Endothelial cell of umbilical vein (primary cell): ENCODE data around the gene B4GALNT4. TPM values are rescaled to one million over a fixed set of nuclear protein-coding genes. Genes with fewer than 3 reads are reported as not detected.

Source experiments
- BruUV-seq: library from RNA; stranded (reverse); fragments of 400-500 nt; replicated peaks from 2 replicates; lab custom pipeline; 2021; lab: Mats Ljungman, UMichigan
- CTCF ChIA-PET: fragments of 300-600, 350-600 bp; sonication (Branson Sonifier 250); formaldehyde crosslinking; loops from one replicate; lab custom pipeline; 2021; ENCODE audit warnings: antibody characterized with exemption, inconsistent platforms; lab: Charles Lee
- POLR2A ChIA-PET: fragments of 300-600, 350-600 bp; sonication (Branson Sonifier 250); formaldehyde crosslinking; loops from one replicate; lab custom pipeline; 2021; ENCODE audit warnings: antibody characterized with exemption, inconsistent platforms; lab: Charles Lee
- DNase-seq: peaks from one replicate; pipeline ENCODE4 v3.0.0-alpha.2; 2011; ENCODE audit warnings: low read depth, low spot score
- FAIRE-seq: peaks from 2 replicates; lab custom pipeline; 2011; peaks lifted over from hg19 to GRCh38; lab: Jason Lieb, UNC
- H2AFZ ChIP-seq: 2 replicates; pipeline ENCODE4 v1.6.0; 2012; ENCODE audit warnings: low read depth, low read length, control low read depth, inconsistent platforms
- H3K27ac ChIP-seq: 2 replicates; pipeline ENCODE4 v1.5.1; 2011; ENCODE audit warnings: low read depth, mild to moderate bottlenecking, control low read depth, low read length, moderate library complexity; ENCODE audit not compliant: insufficient read depth
- H3K27me3 ChIP-seq, 2 experiments: 2 replicates each; pipeline versions ENCODE4 v1.6.0 to v1.6.1; 2011; ENCODE audit warnings: low read length in 2 of 2, mixed read lengths in 1 of 2; ENCODE audit not compliant: control insufficient read depth in 2 of 2, insufficient read depth in 2 of 2
- H3K36me3 ChIP-seq, 2 experiments: 2 replicates in 1 of 2; 3 replicates in 1 of 2; pipeline ENCODE4 v1.5.1; 2011; ENCODE audit warnings: low read length in 2 of 2, mild to moderate bottlenecking in 1 of 2, moderate library complexity in 1 of 2; ENCODE audit not compliant: control insufficient read depth in 2 of 2, insufficient read depth in 2 of 2; ENCODE audit errors: extremely low read depth in 1 of 2
- H3K4me1 ChIP-seq: 3 replicates; pipeline ENCODE4 v1.5.1; 2011; ENCODE audit warnings: mild to moderate bottlenecking, low read length; ENCODE audit not compliant: control insufficient read depth, insufficient read depth; ENCODE audit errors: extremely low read depth
- H3K4me2 ChIP-seq: 2 replicates; pipeline ENCODE4 v1.6.1; 2011; ENCODE audit warnings: low read length, control low read depth, mixed read lengths; ENCODE audit not compliant: insufficient read depth
- H3K4me3 ChIP-seq, 3 experiments: fragments of 200-600 bp in 1 of 3; sonication (generic), shearing (Covaris generic) in 1 of 3; replicated peaks in 1 of 3; 2 replicates each; pipeline ENCODE4 v1.5.1; 2011 to 2016; ENCODE audit warnings: control low read depth in 3 of 3, low read length in 3 of 3, mild to moderate bottlenecking in 2 of 3, inconsistent platforms in 1 of 3, low read depth in 1 of 3, moderate library complexity in 1 of 3; ENCODE audit not compliant: insufficient read depth in 1 of 3
- H3K79me2 ChIP-seq: 2 replicates; pipeline ENCODE4 v1.6.0; 2012; ENCODE audit warnings: low read length, inconsistent platforms; ENCODE audit not compliant: control insufficient read depth, insufficient read depth
- H3K9ac ChIP-seq: replicated peaks from 2 replicates; pipeline ENCODE3; 2011; ENCODE audit warnings: low read length, control low read depth; ENCODE audit not compliant: insufficient read depth; ENCODE audit errors: extremely low read depth
- H3K9me1 ChIP-seq: replicated peaks from 3 replicates; pipeline ENCODE4 v1.6.0; 2011; ENCODE audit warnings: mild to moderate bottlenecking, low read length; ENCODE audit not compliant: control insufficient read depth, insufficient read depth; ENCODE audit errors: extremely low read depth
- H3K9me3 ChIP-seq: replicated peaks from 2 replicates; pipeline ENCODE4 v1.5.1; 2012; ENCODE audit warnings: low read length, inconsistent platforms; ENCODE audit not compliant: control insufficient read depth, insufficient read depth
- H4K20me1 ChIP-seq: replicated peaks from 2 replicates; pipeline ENCODE3; 2011; ENCODE audit warnings: mild to moderate bottlenecking, low read length; ENCODE audit not compliant: control insufficient read depth, insufficient read depth; ENCODE audit errors: extremely low read depth
- CTCF ChIP-seq, 2 donors: IDR thresholded peaks; 1 replicate in 1 of 2; 2 replicates in 1 of 2; pipeline ENCODE4 v1.5.1; 2011; ENCODE audit warnings: low read length in 2 of 2, mild to moderate bottlenecking in 2 of 2, moderate library complexity in 2 of 2, control low read depth in 1 of 2, inconsistent platforms in 1 of 2, low read depth in 1 of 2; ENCODE audit not compliant: insufficient read depth in 1 of 2; ENCODE audit errors: extremely low read depth in 1 of 2
- EZH2 ChIP-seq: IDR thresholded peaks from 2 replicates; pipeline ENCODE4 v1.6.1; 2012; ENCODE audit warnings: borderline replicate concordance, low read depth, mild to moderate bottlenecking, moderate library complexity, low read length, inconsistent platforms; ENCODE audit not compliant: severe bottlenecking
- FOS ChIP-seq: IDR thresholded peaks from 2 replicates; pipeline ENCODE4 v1.6.1; 2011; ENCODE audit warnings: mild to moderate bottlenecking, low read length, moderate library complexity, borderline replicate concordance; ENCODE audit not compliant: insufficient read depth
- GATA2 ChIP-seq: IDR thresholded peaks from 2 replicates; pipeline ENCODE4 v1.7.0; 2011; ENCODE audit warnings: low read depth, mild to moderate bottlenecking, moderate library complexity, mixed read lengths, low read length; ENCODE audit not compliant: insufficient read length, insufficient read depth
- JUN ChIP-seq: IDR thresholded peaks from 2 replicates; pipeline ENCODE4 v1.6.1; 2011; ENCODE audit warnings: borderline replicate concordance, low read depth; ENCODE audit not compliant: insufficient read length, insufficient read depth
- MAX ChIP-seq: IDR thresholded peaks from 2 replicates; pipeline ENCODE4 v1.6.1; 2011; ENCODE audit not compliant: insufficient read depth, insufficient read length
- MYC ChIP-seq: IDR thresholded peaks from one replicate; pipeline ENCODE4 v1.6.1; 2011; ENCODE audit warnings: mild to moderate bottlenecking, low read depth, low read length
- POLR2A ChIP-seq: IDR thresholded peaks from 2 replicates; pipeline ENCODE4 v1.6.1; 2012; ENCODE audit warnings: low read depth, mild to moderate bottlenecking, control low read depth, low read length
- POLR2AphosphoS5 ChIP-seq: IDR thresholded peaks from 2 replicates; pipeline ENCODE4 v1.6.1; 2012; ENCODE audit warnings: low read depth, mild to moderate bottlenecking, control low read depth, low read length, moderate library complexity; ENCODE audit not compliant: insufficient read depth
- dilution Hi-C: fragments of 300-500 bp; cut with MboI; formaldehyde crosslinking; loops from one replicate; pipeline ENCODE4 v1.15.0; 2019; ENCODE audit warnings: low sequenced_read_pairs; ENCODE audit not compliant: extremely low pct_ligation_motif_present
- intact Hi-C: fragments of 100-400 bp; cut with micrococcal nuclease; formaldehyde crosslinking; loops from one replicate; pipeline ENCODE4 v1.10.0; 2022
- polyA plus RNA-seq, 4 experiments: library from polyadenylated mRNA; depleted of rRNA in 3 of 4; stranded (reverse) in 3 of 4; unstranded in 1 of 4; fragments of >200 nt; gene quantifications; 2 replicates each; pipeline versions ENCODE4 v1.2.1 to v1.2.3, GENCODE V29; 2011 to 2012; ENCODE audit warnings: missing spikeins in 1 of 4
- total RNA-seq: library from RNA; stranded (reverse); gene quantifications from 2 replicates; pipeline ENCODE4 v1.2.3, GENCODE V29; 2021

The B4GALNT4 gene
- total and polyA plus RNA-seq, 2 donors (not counting 3 experiments of a cell fraction or from before 2014, with no cell fraction given), result 9.2 to 9.6 TPM

DNA sequence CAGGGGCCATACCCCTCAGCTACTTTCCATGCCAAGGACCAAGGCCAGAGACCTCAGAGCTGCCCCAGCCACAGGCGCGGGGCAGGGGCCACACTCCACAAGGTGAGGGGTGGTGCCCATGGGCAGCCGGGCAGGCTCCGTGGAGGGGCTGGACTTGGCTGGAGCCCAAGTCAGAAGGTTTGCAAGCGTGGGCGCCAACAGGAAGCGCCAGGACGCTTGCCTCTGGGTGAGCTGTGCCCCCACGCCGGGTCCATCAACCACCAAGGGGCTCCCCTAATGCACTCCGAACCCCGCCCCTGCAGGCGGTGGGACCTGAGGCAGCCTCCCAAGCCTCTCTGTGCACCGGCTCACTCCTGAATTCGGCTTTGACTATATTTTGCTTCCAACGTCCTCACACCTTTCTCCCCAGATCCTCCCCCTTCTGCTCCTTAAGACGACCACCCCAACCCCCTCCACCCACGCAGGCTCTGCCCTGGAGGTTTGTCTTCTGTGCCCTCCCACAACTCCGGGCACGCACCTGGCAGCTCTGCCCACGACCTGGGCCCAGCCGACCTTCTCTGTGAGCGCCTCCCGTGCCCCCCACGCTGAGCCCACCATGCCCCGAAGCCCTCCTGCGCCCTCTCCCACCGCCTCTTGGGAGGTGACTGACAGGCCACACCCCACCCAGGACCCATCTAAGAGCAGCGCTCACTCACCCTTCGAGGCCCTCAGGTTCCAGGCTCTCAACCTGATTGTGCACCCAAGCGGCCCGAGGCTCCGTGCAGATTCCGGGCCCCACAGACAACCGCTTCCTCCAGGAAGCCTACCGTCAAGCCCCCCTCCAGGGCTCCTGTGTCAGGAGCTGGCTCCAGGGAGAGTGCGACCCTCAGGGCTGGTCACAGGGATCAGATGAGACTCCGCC is 22.1 kb downstream of the B4GALNT4 start:
- TF ChIP-seq CTCF (IDR thresholded peaks at IDR 0.05; ENCODE audit: extremely low read depth in 1 of 2, insufficient read depth in 1 of 2, low read depth in 1 of 2, low read length in 2 of 2), result no peak
- no peak for TF ChIP-seq POLR2AphosphoS5
- TF ChIP-seq EZH2, result no peak
- TF ChIP-seq GATA2, result no peak
- no peak for TF ChIP-seq JUN
- TF ChIP-seq MYC, result no peak
- no peak for TF ChIP-seq POLR2A
- TF ChIP-seq FOS, result no peak
- no peak for TF ChIP-seq MAX
- Histone ChIP-seq H3K27ac (no peak overlapping the region), H3K36me3 (no peaks in the 10 kb centered on the region), H3K9me1 (no peaks in the 10 kb centered on the region), H3K4me3 (no peak overlapping the region), H3K9ac (no peak overlapping the region), H3K79me2 (no peaks in the 10 kb centered on the region), H2AFZ (no peak overlapping the region), H4K20me1 (no peaks in the 10 kb centered on the region), H3K27me3 (peaks cover 0 to 4% of the 10 kb centered on the region in 2 experiments), H3K4me2 (no peak overlapping the region), H3K4me1 (no peaks in the 10 kb centered on the region), H3K9me3 (no peaks in the 10 kb centered on the region)
- intact Hi-C loops, result no loop called here
- ChIA-PET POLR2A (interaction anchor here (0.6 kb wide), 1 partner anchor 116 kb away, joined by 3 read pairs; the partner anchor contains the start of gene RNH1), CTCF (interaction anchor here (1.3 kb wide), 1 partner anchor 29 kb away, joined by 3 read pairs; no protein-coding TSS in a partner anchor)
- no TSS peak for BruUV-seq
- no peak for DNase-seq
- dilution Hi-C loops, result no loop called here
- no peak for FAIRE-seq
